ENCODE measurements around the gene DGCR2. TPM values are rescaled to one million over a fixed set of nuclear protein-coding genes. Genes with fewer than 3 reads are reported as not detected.

DGCR2 gene, protein sequence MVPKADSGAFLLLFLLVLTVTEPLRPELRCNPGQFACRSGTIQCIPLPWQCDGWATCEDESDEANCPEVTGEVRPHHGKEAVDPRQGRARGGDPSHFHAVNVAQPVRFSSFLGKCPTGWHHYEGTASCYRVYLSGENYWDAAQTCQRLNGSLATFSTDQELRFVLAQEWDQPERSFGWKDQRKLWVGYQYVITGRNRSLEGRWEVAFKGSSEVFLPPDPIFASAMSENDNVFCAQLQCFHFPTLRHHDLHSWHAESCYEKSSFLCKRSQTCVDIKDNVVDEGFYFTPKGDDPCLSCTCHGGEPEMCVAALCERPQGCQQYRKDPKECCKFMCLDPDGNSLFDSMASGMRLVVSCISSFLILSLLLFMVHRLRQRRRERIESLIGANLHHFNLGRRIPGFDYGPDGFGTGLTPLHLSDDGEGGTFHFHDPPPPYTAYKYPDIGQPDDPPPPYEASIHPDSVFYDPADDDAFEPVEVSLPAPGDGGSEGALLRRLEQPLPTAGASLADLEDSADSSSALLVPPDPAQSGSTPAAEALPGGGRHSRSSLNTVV
- total RNA-seq, result 10 to 100 TPM; 43.0 to 43.3 TPM

GRCh38 chr22:19122143-19122751, at the start of gene DGCR2:
Gene DGCR2, minus strand, starts transcription at chr22:19122412. Its CDS starts 206 bp downstream, at chr22:19122206.

DNA sequence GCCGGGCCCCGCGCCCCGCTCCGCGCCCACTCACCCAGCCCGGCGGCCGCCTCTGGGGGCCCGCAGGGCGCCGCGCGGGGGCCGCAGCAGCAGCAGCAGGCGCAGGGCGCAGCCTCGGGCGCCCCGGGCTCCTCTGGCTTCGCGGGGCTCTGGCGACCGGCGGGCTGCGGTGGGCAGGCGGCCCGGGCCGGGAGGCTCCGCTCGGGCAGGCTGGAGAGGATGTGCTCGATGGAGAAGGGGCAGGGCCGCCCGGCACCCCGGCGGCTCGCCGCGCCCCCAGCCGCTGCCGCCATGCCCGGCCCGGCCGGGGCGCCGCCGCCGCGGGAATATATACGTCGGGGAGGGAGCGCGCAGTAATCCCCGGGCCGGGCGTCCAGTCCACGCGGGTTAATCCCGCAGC, 27.8 kb upstream of the DGCR2 start, which contains the start of gene GSC2:
Gene GSC2, minus strand, starts transcription at position 302 of the 400 bp plus-strand sequence. Its CDS starts 9 bp downstream, at position 293.

DNA sequence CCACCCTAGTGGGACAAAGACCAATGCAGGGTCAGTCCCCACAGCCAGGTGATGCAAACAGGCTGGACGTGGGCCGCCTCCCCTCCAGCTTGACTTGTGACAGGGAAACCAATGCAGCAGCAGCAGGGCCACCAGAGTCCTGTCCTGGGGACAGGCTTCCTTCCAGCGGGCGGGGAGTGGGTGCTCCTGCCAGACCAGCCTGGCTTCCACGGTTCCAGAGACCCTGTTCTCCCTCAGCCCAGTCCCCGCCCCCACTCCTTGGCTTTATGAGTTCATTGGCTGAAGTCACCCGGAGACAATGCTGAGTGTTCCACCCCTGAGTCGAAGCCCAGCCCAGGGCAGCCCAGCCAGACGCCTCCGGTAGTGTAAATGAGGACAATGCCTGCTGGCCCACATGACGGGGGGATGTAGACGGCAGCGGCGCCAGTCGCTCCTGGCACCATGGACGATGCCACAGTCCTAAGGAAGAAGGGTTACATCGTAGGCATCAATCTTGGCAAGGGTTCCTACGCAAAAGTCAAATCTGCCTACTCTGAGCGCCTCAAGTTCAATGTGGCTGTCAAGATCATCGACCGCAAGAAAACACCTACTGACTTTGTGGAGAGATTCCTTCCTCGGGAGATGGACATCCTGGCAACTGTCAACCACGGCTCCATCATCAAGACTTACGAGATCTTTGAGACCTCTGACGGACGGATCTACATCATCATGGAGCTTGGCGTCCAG, 8.9 kb upstream of the DGCR2 start, which contains the start of gene TSSK2:
Gene TSSK2, plus strand, starts transcription at position 350 of the 726 bp plus-strand sequence. Its CDS starts 92 bp downstream, at position 442.

Small RNA genes within 50 kb of the gene (small RNA-seq; reads per million reads assigned to genes)
- 0 reads per million in 2 donors for gene RF00019

Other genes with a start within 250 kb of the DGCR2 start
- 1 to 10 TPM; 1.7 TPM for gene DGCR6, start 216.1 kb downstream of the DGCR2 start, total RNA-seq
- 1 to 10 TPM in 1 of 2 donors, under 1 TPM in 1; 0.33 to 3.1 TPM for gene PRODH, start 186.1 kb downstream of the DGCR2 start, total RNA-seq
- not detected for gene TSSK2, start 8.9 kb upstream of the DGCR2 start, total RNA-seq
- gene ESS2, start 22.2 kb upstream of the DGCR2 start, total RNA-seq, result 10 to 100 TPM; 15.1 to 16.0 TPM
- not detected for gene GSC2, start 27.9 kb upstream of the DGCR2 start, total RNA-seq
- gene SLC25A1, start 56.3 kb upstream of the DGCR2 start, total RNA-seq, result 10 to 100 TPM; 76.1 to 85.6 TPM
- gene CLTCL1, start 169.3 kb upstream of the DGCR2 start, total RNA-seq, result 1 to 10 TPM; 3.0 to 4.8 TPM

All from melanocyte of skin (primary cell).